RCC 7860 (cell line): ENCODE results near the gene DAGLA.

Experiments
- DNase-seq: peaks from one replicate; pipeline ENCODE4 v3.0.0-alpha.2; 2015; ENCODE audit warnings: low spot score
- FAIRE-seq: peaks from 2 replicates; lab custom pipeline; 2012; peaks lifted over from hg19 to GRCh38; lab: Jason Lieb, UNC

Gene DAGLA

DNA sequence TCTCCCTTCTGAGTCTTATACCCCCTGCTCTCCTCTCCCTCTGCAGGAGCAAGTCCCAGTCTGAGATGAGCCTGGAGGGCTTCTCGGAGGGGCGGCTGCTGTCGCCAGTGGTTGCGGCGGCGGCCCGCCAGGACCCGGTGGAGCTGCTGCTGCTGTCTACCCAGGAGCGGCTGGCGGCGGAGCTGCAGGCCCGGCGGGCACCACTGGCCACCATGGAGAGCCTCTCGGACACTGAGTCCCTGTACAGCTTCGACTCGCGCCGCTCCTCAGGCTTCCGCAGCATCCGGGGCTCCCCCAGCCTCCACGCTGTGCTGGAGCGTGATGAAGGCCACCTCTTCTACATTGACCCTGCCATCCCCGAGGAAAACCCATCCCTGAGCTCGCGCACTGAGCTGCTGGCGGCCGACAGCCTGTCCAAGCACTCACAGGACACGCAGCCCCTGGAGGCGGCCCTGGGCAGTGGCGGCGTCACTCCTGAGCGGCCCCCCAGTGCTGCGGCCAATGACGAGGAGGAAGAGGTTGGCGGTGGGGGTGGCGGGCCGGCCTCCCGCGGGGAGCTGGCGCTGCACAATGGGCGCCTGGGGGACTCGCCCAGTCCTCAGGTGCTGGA lies 63.4 kb downstream of the DAGLA start:
- no peak for DNase-seq
- no peak for FAIRE-seq

DNA sequence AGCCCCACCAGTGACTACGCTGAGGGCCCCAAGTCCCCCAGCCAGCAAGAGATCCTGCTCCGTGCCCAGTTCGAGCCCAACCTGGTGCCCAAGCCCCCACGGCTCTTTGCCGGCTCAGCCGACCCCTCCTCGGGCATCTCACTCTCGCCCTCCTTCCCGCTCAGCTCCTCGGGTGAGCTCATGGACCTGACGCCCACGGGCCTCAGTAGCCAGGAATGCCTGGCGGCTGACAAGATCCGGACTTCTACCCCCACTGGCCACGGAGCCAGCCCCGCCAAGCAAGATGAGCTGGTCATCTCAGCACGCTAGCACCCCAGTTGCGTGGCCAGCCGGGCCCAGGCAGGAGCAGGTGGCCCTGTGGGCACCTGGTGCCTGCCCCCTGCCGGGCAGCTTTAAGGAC lies 64.0 kb downstream of the DAGLA start:
- no peak for FAIRE-seq

DNA sequence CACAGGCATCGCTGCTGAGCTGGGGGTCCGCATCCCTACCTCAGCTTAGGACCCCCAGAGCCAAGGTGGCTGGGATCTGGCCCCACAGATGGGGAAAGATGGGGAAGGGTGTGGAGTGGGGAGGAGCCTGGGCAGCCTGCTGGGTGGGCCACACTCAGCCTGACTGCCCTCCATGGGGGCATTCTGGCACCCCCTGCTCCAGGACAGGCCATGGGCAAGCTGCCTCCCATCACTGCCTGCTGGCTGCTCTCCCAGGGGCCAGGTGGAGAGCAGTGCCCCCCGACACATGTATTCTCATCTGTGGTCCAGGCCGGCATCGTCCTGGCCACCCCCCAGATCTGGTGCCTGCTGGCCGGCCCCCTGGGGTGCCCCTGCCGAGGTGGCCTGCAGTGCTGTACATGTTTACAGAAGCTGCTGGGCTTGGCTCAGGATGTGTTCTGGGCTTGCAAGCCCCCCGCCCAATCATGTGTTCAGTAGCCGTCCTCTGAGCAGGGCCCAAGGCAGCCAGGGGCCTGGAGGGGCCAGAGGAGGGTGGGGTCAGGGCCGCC lies 64.5 kb downstream of the DAGLA start:
- FAIRE-seq = no peak
- DNase-seq = no peak

More for the DNA sequence above, 64.0 kb downstream of the DAGLA start:
- DNase-seq = no peak

DNA sequence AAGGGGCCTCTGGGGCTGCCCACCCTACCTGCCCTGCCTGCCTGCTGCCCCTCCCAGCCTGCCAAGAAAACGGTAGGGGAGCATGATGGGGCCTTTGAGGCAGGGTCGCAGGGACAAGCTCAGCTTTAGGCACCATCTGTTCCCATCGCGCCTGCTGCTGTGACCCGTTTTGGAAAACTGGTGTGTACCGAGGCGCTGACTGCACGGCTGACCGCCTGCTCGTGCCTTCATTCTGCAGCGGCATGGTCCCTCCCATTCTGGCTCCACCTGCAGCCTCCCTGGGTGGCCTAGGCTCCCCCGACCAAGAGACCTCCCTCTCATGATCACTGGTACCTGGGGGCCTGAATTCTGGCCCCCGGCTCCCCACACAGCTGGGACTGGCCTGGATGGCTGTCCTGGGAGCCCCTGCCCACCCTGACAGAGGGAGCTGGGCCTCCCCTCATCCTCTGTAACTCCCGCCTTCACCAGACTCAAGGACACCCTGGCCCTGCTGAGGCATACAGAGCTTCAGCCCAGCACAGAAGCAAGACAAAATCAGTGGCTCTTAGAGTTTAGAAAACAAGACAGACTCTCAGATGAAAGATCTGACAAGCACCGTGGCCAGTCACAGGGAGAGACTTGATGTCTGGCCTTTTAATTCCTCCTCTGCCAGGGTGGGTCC lies 65.7 kb downstream of the DAGLA start:
- FAIRE-seq (no peak), DNase-seq (no peak)

DNA sequence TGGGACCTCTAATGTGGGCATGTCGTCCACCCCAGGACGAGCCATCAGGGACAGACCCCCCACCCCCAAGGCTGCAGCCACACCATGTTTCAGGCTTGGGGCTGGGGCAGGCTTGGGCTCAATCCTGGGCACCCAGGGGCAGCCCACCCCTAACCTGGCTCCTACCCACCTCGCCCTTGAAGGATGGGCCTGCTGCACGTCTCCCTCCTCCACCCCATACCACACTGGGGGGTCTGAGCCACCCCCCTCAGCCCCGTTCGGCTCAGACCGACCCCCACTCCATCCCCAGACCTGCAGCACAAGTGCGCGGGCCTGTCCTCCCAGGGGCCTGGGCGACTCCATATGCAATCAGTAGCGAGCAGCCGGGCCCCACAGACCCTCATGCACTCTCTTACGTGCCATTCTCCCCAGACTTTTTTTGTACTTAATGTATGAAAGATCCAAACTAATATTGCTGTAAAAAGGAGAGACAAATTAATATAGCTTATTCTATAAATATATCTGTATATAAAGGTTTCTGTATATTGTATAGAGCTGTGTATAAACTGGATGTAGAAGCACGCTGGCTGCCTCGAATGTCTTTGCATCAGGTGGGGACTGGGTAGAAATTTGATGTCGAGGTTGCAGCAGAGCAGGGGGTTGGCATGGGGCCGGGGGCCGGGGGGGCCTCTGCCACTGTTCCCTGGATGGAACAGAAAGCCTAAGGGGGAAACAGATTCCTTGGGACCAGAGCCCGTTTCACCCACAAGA lies 66.4 kb downstream of the DAGLA start:
- DNase-seq (no peak), FAIRE-seq (no peak)

DNA sequence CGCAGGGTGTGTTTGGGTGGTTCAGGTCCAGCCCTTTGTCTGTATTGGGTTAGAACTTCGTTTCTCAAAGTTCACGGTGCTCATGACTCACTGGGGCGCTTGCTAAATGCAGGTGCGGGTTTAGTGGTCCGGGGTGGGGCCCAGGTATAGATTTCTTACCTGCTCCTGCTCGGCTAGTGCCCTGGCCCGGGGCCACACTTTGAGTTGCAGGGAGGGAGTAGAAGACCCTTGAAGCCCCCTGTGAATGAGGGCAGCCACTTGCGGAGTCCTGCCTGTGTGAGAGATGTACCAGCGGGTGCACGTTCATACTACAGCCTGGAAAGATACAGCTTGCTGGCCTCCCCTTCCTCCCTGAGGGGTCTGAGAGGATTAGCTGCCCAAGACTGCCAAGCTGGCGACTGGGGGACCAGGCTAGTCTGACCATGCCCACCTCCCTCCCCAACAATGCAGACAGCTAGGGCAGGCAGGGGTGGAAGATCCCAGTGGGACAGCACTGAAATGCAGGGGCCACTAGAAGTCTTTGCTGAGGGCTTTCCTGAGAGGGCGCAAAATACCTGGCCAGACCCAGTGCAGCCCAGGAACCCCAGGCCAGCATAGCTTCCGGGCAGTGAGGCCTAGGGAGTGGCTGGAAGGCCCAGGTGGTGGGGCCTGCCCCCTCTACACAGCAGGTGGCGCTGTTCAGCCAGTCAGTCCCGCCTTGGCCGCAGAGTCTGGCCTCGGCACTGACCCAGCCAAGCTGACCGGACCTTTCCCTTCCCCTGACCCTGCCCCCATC lies 67.2 kb downstream of the DAGLA start:
- DNase-seq (peak; percentile 36), FAIRE-seq (no peak)

DNA sequence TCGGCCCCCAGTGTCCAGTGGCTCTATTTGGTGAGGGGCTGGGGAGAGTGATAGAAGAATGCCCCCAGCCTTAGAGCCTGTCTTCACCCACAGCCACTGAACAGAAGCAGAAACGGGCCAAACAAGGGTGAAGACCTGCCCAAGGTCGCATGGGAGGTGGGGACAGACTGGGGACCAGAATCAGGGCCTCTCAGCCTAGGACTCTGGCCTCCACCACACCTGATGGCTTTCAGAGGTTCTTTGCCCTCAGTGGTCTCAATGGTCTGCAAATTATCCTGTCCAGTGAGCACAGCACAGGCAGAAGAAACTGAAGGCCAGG lies 67.7 kb downstream of the DAGLA start:
- no peak for DNase-seq
- FAIRE-seq = no peak

DNA sequence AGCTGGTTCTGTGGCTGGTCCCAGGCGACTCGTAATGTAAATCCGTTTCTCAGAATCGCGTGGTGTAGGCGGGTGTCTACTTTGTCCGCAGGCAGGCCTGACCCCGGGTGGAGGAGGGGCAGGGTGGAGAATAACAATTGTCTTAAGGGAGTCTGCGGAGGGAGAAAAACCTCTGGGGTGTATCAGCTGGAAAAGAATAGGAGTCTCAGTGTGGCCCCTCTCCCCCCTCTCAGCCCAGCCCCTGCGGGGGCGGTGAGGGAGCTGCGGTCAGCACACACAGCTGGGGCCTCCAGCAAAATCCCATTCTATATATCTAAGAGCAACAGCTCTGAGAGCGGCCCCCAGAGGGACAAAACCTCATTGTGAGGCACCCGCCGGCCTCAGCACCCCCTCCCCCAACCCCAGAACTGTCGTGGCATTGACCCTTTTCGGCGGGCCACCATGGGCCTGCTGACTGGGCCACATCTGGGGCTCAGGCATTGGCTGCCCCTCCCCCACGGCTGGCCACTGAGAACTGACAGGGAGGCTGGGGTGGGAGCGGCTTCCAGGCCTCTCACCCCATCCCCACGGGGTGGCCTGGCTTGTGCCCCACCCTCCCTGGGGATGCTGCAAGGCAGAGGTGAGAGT lies 69.5 kb downstream of the DAGLA start:
- FAIRE-seq (no peak), DNase-seq (no peak)

DNA sequence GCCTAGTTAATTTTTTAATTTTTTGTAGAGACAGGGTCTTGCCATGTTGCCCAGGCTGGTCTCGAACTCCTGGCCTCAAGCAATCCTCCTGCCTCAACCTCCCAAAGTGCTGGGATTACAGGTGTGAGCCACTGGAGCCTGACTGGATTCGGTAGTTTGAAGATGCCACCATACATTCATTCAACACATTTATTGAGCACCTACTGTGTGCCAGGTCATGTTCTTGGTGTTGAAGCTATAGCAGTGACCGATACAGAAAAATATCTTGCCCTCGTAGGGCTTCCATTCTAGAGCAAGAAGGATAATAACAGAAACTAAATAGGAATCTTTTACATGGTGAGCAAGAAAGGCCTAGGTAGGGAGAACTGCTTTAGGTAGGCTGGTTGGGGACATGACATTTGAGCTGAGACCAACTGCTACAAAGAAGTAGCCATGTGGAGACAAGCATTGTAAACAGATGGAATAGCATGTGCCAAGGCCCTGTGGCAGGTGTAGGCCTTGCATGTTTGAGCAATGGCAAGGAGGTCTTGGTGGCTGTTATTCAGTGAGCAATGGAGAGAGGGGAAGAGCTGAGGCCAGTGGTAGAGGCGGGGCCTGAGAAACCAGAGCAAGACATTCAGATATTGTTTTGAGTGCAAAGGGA lies 70.6 kb downstream of the DAGLA start:
- DNase-seq = no peak
- FAIRE-seq = no peak

DNA sequence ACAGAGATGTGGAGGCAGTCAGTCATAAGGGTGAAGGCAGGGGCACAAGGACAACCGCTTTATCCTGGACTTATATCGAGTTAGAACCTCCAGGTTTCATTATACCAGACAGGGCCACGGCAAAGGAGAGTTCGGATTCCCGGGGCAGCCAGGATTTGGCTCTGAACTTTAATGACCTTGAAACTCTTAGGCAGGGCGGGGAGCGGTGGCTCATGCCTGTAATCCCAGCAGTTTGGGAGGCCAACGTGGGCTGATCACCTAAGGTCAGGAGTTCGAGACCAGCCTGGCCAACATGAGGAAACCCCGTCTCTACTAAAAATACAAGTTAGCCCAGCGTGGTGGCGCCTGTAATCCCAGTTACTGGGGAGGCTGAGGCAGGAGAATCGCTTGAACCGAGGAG lies 71.2 kb downstream of the DAGLA start:
- DNase-seq (no peak), FAIRE-seq (no peak)

DNA sequence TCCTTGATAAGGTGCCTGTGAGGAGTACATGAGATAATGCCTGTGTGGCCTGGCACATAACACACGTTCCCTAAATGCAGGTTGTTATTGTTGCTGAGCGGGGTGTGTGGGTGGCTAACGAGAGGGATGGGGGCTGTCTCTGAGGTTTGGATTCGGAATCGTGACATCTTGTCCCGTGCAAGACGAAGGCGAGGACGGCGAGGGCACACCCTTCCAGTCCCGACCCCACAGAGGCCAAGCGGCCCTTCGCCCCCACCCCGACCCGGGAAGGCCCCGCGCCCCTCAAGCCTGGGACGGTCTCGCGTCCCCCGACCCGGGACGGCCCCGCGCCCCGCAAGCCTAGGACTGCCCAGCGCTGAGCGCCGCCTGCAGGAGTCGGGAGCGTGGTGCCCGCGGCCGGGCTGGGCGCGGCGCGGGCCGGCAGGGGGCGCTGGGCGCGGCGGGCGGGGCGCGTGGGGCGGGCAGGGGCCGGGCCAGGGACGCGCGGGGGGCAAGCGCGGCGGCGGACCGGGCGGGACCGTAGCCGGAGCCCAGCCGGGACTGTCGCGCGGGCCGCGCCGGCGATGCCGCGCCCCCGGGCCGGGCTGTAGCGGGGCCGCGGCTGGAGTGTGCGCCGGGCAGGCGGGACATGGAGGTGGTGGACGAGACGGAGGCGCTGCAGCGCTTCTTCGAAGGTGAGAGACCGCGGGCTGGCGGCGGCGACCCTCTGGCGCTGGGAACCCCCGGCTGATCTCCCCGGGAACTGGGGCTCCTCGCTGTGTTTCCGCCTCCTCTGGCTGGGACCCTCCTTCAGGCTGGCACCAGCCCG lies 72.1 kb downstream of the DAGLA start, which contains the start of gene MYRF:
MYRF (plus strand) TSS at position 520 of the 808 bp plus-strand sequence; CDS start at position 629, 109 bp downstream.
- no peak for FAIRE-seq
- DNase-seq = peak; percentile 6

DNA sequence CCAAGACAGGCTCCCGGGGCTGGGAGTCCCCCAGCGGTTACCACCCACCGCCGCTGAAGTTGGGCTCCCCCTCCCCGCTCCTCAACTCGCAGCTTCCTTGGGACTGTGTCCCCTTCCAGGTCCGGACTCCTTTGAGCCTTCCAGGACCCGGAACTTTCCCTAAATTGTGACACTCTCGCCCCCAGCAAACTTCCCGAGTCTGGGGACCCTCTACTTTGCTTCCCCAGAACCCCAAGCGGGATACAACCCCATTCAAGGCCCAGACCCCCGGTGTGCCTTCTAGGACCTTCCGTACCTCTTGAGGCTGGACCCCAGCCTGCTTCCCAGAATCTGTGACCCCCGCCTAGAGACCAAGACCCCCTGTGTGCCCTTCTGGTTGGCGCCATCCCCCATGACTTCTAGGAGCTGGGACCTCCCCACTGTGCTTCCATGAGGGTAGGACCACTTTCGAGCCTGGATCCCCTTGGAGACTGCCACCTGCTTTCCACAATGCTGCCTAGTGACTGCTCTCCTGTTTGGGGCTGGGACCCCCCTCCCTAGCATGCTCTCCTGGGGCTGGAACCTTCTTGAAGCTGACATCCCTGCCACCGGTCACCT lies 72.8 kb downstream of the DAGLA start:
- FAIRE-seq = no peak
- no peak for DNase-seq

DNA sequence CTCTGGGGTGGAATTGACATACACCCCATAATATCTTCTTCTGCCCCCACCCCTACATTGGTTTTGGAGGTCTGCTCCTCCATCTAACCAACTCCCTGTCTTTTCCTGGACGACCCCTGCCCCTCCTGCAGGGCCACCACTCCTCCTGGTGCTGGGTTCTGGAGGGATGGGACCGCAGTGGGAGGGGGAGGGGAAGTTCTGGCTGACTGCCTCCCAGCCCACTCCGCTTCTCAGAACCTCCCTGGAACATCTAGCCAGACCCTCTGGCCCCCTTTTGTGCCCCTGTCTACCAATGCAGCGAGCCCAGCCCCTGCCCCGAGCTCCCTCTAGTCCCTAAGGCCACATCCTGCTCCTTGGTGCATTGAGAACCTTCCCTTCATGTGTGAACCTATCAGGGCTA lies 73.5 kb downstream of the DAGLA start:
- FAIRE-seq = no peak

DNA sequence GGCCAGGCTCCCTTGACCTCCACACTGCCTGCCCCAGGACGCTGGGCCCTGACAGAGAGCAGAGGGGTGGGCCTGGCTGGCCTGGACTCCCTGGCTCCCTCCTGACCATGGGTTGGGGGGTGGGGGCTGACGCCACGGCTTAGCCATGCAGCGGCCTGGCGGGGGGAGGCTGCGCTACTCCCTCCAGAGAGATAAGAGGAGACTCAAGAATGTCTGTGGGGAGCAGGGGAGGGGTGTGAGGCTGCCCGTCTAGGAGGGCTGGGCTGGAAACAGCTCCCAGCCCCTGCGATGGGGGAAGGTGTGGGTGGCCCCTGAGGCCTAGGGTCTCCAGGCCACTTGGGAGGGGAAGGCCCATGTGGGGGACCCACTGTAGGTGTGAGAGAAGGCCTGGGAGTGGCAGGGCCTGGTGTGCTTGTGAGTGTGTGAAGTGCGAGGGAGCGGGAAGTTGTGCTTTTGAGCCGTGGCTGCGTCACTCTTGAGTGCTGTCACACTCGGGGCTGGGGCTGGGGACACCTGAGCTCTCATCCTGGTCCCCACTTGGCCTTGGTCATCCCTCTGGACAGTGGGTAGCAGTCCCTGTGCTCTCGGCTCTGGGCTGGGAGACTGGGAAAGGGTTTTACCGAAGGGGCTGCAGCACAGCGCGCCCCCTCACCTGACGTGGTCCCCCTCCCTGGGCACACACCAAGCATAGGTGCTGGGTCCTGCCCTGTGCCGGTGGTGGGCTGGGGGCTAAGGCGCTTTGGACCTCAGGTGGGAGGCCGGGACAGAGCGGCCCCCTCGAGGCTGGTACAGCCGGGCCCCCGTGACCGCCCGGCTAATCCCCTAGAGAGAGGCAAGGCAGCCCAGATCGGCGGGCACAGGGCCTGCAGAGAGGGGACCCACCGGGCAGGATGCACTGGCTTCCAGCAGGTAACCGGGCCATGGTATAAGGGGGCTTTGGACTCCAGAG lies 74.6 kb downstream of the DAGLA start:
- DNase-seq (no peak), FAIRE-seq (no peak)

More for the DNA sequence above, 73.5 kb downstream of the DAGLA start:
- DNase-seq = no peak

DNA sequence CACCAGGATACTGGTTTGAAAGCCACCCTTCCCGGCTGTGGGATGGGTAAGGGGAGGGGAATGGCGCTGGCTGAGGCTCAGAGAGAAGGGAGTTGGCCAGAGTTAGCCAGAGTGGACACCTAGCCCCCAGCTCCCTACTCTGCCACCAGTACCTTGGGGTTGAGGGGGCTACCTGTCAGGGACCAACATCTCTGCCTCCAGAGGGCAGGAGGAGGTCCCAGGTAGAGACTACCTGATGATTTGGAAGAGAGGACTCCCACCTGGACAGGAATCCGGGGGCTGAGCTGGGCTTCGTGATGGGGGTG lies 75.9 kb downstream of the DAGLA start:
- no peak for FAIRE-seq

DNA sequence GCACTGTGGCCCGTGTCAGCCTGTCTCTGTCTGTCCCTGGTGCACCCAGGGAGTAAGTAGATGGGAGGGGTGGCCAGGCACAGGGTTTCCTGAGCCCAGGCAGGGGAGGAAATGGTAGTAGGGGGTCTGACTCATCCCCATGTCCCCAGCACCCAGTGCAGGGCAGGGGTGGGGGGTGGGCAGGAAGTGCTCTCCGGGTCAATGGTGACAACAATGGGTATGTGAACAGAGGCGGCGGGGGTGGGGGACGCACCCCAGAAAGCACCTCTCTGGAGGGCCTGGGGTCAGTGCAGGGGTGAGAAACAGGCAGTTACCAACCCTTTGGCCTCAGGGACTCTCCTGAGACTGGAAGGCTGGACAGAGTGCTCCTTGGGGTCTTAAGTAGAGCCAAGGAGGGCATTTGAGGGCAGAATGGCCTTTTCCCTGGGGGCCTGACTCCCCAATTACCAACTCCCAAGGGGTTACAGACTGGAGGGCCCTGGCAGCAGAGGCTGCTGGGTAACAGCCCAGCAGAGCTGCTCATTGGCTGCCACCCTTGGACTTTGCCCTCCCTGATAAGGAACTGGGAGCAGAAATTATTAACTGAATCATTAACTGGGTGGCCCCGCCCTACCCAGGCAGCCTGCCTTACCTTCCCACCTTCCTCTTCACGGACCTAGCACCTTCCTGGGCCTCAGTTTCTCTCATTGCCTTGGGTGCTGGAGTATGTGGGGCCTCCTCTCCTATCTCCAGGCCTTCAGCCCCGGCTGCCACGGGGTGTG lies 76.4 kb downstream of the DAGLA start:
- FAIRE-seq = peak; percentile 63
- peak; percentile 82 for DNase-seq

More for the DNA sequence above, 75.9 kb downstream of the DAGLA start:
- DNase-seq = no peak

DNA sequence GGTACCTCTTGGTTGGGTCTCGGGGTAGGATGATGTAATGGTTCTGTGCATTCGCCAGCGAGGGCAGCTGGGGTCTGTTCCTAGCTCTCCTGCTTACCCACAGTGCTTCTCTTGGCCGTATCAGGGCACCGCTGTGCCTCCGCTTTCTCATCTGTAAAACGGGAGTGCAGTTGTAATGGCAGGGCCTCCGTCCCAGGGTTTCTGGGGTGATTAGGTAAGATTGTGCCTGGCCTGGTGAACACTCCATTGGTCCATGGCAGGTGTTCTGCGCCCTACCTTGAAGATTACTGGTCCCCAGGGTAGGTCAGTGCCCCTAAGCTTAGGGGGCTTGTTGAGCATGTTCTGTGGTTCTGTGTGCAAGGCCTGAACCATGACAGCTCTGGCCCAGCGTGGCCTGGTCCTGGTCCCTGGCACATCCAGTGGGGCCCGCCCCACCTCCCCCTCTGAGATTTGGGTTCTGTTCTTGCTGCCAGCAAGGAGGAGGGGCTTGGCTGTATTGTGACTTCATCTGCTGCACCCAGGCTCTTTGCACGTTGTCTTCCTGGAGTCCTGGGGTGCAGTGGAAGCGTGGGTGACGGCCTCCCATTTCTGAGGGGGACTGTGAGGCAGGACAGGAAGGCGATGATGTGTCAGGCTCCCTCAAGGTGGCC lies 77.1 kb downstream of the DAGLA start:
- no peak for FAIRE-seq
- DNase-seq = no peak
